ENCODE measurements around the gene SLAMF6.

The SLAMF6 gene

DNA sequence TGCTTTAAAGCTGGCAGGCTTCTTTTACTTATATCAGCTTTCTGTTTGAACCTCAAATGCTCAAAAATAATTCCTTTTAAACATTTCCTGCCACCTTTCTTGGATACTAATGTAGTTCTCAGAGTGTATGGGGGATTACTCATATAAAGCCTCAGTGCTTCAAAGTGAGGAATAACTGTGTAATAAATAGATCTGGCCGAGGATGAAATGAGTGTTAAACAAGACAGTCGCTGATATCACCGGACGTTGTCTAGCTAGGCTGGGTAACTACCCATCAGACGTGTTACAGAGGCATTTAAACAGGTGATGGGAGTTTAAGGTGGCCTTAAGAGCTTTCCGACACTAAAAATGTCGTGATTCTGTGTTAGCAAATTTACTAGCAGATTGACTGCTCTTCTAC lies 69.6 kb downstream of the SLAMF6 start:
- peaks cover 46% of the 10 kb centered on the region for H3K4me1 ChIP-seq (ENCODE audit: control insufficient read depth, low read length)
- no peaks in the 10 kb centered on the region for H3K79me2 ChIP-seq (ENCODE audit: control insufficient read depth, low read length)
- H3K27ac ChIP-seq (ENCODE audit: low read depth, low read length): no peak overlapping the region
- no peaks in the 10 kb centered on the region for H3K9me2 ChIP-seq (replicated peaks; ENCODE audit: control insufficient read depth, low read length)
- H4K20me1 ChIP-seq (ENCODE audit: control insufficient read depth, insufficient read depth, low read depth, low read length): no peaks in the 10 kb centered on the region
- H3K9me3 ChIP-seq (ENCODE audit: control insufficient read depth, insufficient read depth, low read length): no peaks in the 10 kb centered on the region
- H3K36me3 ChIP-seq (ENCODE audit: control insufficient read depth, low read length): no peaks in the 10 kb centered on the region
- no peak for TF ChIP-seq EZH2phosphoT487 (IDR thresholded peaks at IDR 0.05; ENCODE audit: borderline replicate concordance, low read length)
- TF ChIP-seq, protein P1, sequence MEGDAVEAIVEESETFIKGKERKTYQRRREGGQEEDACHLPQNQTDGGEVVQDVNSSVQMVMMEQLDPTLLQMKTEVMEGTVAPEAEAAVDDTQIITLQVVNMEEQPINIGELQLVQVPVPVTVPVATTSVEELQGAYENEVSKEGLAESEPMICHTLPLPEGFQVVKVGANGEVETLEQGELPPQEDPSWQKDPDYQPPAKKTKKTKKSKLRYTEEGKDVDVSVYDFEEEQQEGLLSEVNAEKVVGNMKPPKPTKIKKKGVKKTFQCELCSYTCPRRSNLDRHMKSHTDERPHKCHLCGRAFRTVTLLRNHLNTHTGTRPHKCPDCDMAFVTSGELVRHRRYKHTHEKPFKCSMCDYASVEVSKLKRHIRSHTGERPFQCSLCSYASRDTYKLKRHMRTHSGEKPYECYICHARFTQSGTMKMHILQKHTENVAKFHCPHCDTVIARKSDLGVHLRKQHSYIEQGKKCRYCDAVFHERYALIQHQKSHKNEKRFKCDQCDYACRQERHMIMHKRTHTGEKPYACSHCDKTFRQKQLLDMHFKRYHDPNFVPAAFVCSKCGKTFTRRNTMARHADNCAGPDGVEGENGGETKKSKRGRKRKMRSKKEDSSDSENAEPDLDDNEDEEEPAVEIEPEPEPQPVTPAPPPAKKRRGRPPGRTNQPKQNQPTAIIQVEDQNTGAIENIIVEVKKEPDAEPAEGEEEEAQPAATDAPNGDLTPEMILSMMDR (IDR thresholded peaks at IDR 0.05; ENCODE audit: low read depth, low read length, poor library complexity, severe bottlenecking): no peak
- H3K4me3 ChIP-seq (ENCODE audit: low read length): no peak overlapping the region
- H3F3A ChIP-seq (ENCODE audit: control insufficient read depth, insufficient read depth): peaks cover 8% of the 10 kb centered on the region; the same call in 1 of the 2 replicates
- no peaks in the 10 kb centered on the region for H3K27me3 ChIP-seq (ENCODE audit: control insufficient read depth, low read length)
- peak overlapping the region; percentile 10; the same call in 1 of the 2 replicates for H3K4me2 ChIP-seq (ENCODE audit: low read length)

DNA sequence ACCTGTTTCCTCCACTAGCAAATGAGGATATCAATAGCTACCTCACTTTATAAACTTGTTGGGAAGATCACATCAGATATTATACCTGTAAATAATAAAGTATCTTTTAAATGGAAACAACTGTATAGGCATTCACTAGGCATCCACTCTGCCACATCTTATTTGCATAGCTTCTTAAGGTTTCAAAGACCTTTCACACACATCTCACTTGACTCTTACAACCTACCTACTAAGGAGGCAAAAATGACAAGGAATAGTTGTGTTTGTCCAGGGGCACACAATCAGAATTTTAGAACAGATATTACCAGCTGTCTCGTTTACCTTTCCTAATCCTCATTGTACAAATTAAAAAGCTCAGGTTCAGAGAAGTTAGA lies 71.2 kb downstream of the SLAMF6 start:
- no peak for TF ChIP-seq EZH2phosphoT487 (IDR thresholded peaks at IDR 0.05; ENCODE audit: borderline replicate concordance, low read length)
- TF ChIP-seq, protein P1 (IDR thresholded peaks at IDR 0.05; ENCODE audit: low read depth, low read length, poor library complexity, severe bottlenecking): no peak
- Histone ChIP-seq H3K27ac (ENCODE audit: low read depth, low read length) (no peak overlapping the region), H3K27me3 (ENCODE audit: control insufficient read depth, low read length) (no peaks in the 10 kb centered on the region), H3K4me1 (ENCODE audit: control insufficient read depth, low read length) (peaks cover 57% of the 10 kb centered on the region), H3K4me2 (ENCODE audit: low read length) (peak overlapping the region; percentile 39), H3K9me3 (ENCODE audit: control insufficient read depth, insufficient read depth, low read length) (no peaks in the 10 kb centered on the region), H4K20me1 (ENCODE audit: control insufficient read depth, insufficient read depth, low read depth, low read length) (no peaks in the 10 kb centered on the region), H3F3A (ENCODE audit: control insufficient read depth, insufficient read depth) (peaks cover 3% of the 10 kb centered on the region; the same call in 1 of the 2 replicates), H3K9me2 (replicated peaks; ENCODE audit: control insufficient read depth, low read length) (no peaks in the 10 kb centered on the region), H3K36me3 (ENCODE audit: control insufficient read depth, low read length) (no peaks in the 10 kb centered on the region), H3K79me2 (ENCODE audit: control insufficient read depth, low read length) (no peaks in the 10 kb centered on the region), H3K4me3 (ENCODE audit: low read length) (peak overlapping the region; percentile 14; the same call in 1 of the 2 replicates)

DNA sequence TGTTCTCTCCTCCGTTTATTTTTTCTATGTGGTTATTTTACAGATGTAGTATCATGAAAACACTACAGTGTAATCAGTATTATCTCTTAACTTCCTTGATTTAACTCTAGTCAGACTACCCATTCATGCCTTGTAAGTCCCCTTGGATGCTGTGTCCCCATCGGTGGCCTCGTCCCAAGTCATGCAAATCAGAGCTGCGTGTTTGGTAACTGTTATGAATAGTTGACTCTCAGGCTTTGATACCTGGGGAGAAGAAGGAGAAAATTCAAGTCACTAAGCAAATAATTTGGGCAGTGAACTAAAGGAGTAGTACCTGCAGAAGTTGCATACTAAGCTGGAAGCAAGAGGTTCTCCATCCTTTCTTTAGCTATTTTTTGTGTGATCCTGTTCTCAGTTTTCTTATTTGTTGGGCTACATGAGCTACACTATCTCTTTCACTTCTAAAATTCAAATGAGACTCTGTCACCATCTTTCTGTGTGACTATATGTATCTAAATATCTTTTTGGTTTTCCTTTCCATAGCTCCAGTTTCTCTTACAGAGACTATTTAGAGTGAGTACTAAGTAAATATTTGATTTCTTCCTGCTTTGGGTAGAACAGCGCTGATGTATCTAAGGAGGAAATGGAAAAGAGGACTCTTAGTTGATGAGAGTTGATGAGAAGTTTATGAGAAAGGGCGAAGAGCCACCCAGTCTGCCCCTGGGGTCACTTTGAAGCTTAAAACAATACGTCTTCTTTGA lies 71.8 kb downstream of the SLAMF6 start:
- Histone ChIP-seq H3K27me3 (ENCODE audit: control insufficient read depth, low read length) (no peaks in the 10 kb centered on the region), H3K79me2 (ENCODE audit: control insufficient read depth, low read length) (no peaks in the 10 kb centered on the region), H3K4me1 (ENCODE audit: control insufficient read depth, low read length) (peaks cover 59% of the 10 kb centered on the region), H4K20me1 (ENCODE audit: control insufficient read depth, insufficient read depth, low read depth, low read length) (no peaks in the 10 kb centered on the region), H3K9me2 (replicated peaks; ENCODE audit: control insufficient read depth, low read length) (no peaks in the 10 kb centered on the region), H3K4me3 (ENCODE audit: low read length) (peak overlapping the region; percentile 12; the same call in 1 of the 2 replicates), H3K36me3 (ENCODE audit: control insufficient read depth, low read length) (no peaks in the 10 kb centered on the region), H3K27ac (ENCODE audit: low read depth, low read length) (no peak overlapping the region), H3K4me2 (ENCODE audit: low read length) (peak overlapping the region; percentile 39), H3K9me3 (ENCODE audit: control insufficient read depth, insufficient read depth, low read length) (no peaks in the 10 kb centered on the region), H3F3A (ENCODE audit: control insufficient read depth, insufficient read depth) (peaks cover 3% of the 10 kb centered on the region; the same call in 1 of the 2 replicates)
- TF ChIP-seq, protein P1 (IDR thresholded peaks at IDR 0.05; ENCODE audit: low read depth, low read length, poor library complexity, severe bottlenecking): no peak
- no peak for TF ChIP-seq EZH2phosphoT487 (IDR thresholded peaks at IDR 0.05; ENCODE audit: borderline replicate concordance, low read length)
